ENCODE data around the gene ABCA4. TPM values are rescaled to one million over a fixed set of nuclear protein-coding genes. Genes with fewer than 3 reads are reported as not detected.
"Not testable (repeated sequence)": the region's sequence is repeated elsewhere in the genome, so short reads cannot be mapped to it uniquely, and the experiment has no call there.

The ABCA4 gene
- total RNA-seq, 1 experiment from 2014 or later, result 4.8 TPM

- not testable (repeated sequence) for H3K36me3 ChIP-seq, H3K9me3 ChIP-seq, H3K4me3 ChIP-seq, H3K27me3 ChIP-seq, DNase-seq
Observed at GRCh38 chr1:93947002-93947686, 173.8 kb downstream of the ABCA4 start.

Other genes with a start within 250 kb of the ABCA4 start
- gene DNTTIP2, start 241.9 kb downstream of the ABCA4 start, total RNA-seq (2014; rRNA removed; shearing (Covaris generic); ENCODE audit: low replicate concordance), result 13.1 and 13.9 TPM in 2 replicates
- 115 and 160 TPM in 2 replicates for gene GCLM, start 211.7 kb downstream of the ABCA4 start, total RNA-seq (2014; rRNA removed; shearing (Covaris generic); ENCODE audit: low replicate concordance)
- gene ARHGAP29, start 116.4 kb upstream of the ABCA4 start, total RNA-seq (2014; rRNA removed; shearing (Covaris generic); ENCODE audit: low replicate concordance), result 45.7 and 78.4 TPM in 2 replicates